ENCODE measurements around the gene SAMD10.
"Not testable (repeated sequence)": the region's sequence is repeated elsewhere in the genome, so short reads cannot be mapped to it uniquely, and the experiment has no call there.

SAMD10 gene

GRCh38 chr20:63941282-63942081 is 38.0 kb downstream of the SAMD10 start:
- no peak for DNase-seq

- no peak for DNase-seq
These were observed 38.8 kb downstream of the SAMD10 start for GRCh38 chr20:63940472-63941266.

- no peak for DNase-seq
These were observed 39.4 kb downstream of the SAMD10 start for GRCh38 chr20:63940071-63940471.

GRCh38 chr20:63939061-63939935 is 40.1 kb downstream of the SAMD10 start:
- DNase-seq: no peak

DNA sequence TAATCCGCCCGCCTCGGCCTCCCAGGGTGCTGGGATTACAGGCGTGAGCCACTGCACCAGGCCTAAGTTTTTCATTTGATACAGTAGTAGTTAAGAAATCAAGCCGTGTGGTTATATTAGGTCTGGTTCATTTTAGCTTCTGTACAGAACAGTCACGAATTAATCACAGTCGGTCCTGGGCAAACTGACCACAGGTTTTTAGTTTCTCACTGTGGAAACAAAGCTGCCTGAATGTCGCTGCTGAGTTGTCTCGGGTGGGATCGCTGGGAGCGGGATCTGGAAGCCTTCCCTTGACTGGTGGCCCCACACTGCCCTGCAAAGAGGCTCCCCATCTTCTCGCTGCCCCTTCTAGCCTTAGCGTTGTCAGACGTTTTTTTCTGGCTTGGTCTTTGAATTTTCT is 41.8 kb downstream of the SAMD10 start:
- no peak for DNase-seq

- DNase-seq: no peak
These were observed 44.0 kb downstream of the SAMD10 start for GRCh38 chr20:63935447-63935846.

DNA sequence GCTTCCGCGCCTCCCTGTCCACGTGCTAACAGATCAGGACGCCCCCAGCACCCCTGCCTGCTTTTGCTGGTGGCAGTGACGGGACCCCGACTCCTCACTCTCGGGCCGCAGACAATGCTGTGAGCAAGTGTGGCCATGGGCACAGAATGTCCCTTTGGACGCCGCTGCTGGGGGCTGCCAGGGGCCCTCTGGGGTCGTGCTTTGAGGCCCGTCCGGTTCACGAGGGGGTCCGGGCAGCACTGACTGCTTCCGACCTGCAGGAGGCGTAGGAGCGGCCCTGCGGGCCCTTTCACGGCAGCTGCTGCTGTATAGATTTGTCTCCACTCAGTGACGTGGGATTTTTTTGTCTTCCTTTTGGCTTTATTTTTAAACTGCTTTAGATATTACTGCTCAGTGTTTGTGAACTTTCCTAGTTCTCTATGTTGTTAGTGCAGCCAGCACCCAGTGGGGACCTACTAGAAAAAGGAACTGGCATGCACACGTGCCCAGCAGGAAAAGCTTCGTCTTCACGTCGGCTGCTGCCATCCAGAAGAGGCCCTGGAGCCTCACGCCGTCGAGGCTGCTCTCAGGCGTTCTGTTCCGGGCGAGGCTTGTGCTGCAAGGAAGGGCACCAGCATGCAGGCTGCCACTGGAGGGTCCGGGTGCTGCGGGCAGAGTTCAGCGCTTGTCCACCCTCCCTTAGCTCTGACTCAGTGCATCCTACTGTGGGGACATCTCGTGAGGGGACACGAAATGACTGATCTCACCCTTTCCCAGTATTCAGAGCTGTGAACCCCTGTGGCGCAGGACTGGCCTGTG is 45.0 kb downstream of the SAMD10 start:
- DNase-seq: no peak

- DNase-seq: peak in 1 of 14 donors; percentile 44
These were observed 45.8 kb downstream of the SAMD10 start for GRCh38 chr20:63933646-63934045.

- DNase-seq: no peak
These were observed 46.8 kb downstream of the SAMD10 start for GRCh38 chr20:63932606-63933160.

GRCh38 chr20:63931735-63932134 is 47.7 kb downstream of the SAMD10 start:
- no peak for DNase-seq

DNA sequence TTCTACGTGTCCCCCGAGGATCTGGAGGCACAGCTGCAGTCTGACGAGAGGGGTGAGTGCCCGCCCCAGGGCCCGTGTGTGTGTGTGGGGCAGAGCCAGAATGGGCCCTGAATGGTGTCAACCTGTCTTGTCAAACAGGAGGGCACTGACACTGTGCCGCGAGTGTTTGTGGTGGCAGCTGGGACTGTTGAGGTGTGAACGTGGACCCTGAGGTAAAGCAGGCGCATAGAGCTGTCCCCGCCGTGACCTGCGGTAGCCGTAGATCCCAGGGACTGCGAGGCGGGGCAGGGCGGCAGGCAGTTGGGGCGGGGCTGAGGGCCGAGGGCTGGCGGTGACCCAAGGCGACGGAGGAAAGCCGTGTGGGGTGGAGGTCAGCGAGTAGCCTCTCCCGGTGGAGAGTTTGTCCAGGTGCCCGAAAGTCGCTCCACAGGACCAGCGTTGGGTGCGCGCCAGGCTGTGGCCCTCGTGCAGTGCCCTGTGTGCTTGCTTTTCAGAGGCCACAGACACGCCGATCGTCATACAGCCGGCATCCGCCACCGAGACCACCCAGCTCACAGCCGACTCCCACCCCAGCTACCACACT is 48.4 kb downstream of the SAMD10 start:
- no peak for DNase-seq

DNA sequence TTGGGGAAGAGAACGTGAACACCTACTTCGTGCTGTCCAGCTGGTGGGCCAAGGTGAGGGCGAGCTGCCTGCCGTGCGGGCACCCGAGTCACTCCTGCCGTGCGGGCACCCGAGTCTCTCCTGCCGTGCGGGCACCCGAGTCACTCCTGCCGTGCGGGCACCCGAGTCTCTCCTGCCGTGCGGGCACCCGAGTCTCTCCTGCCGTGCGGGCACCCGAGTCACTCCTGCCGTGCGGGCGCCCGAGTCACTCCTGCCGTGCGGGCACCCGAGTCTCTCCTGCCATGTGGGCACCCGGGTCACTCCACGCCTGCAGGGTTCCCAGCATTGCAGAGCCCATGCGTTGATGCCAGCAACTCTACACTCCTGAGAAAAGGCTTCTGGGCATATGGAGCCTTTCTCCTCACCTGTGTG is 50.0 kb downstream of the SAMD10 start:
- DNase-seq: not testable (repeated sequence)

GRCh38 chr20:63929071-63929470 is 50.4 kb downstream of the SAMD10 start:
- no peak for DNase-seq

GRCh38 chr20:63926298-63926697 is 53.1 kb downstream of the SAMD10 start:
- no peak for DNase-seq

DNA sequence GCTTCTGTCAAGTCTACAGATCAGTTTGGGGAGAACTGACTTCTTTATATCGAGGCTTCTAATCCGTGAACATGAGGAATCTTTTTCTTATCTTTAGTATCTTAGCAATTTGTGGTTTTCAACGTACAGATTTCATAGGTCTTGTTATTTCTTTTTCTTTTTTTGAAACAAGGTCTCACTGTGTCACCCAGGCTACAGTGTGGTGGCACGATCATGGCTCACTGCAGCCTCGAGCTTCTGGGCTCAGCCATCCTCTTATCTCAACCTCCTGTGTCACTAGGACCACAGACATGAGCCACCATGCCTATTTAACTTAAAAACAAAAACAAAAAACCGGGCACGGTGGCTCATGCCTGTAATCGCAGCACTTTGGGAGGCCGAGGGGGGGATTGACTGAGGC is 55.2 kb downstream of the SAMD10 start:
- no peak for DNase-seq
